ENCODE measurements around the gene GSTP1.

GRCh38 chr11:67584881-67585873 lies 1.6 kb downstream of the GSTP1 start:
- TF ChIP-seq CTCF (conservative IDR thresholded peaks at IDR 0.05 in 1 of 2, IDR thresholded peaks at IDR 0.05 in 1 of 2; ENCODE audit: low read depth in 1 of 2, low read length in 2 of 2) (no peak), EZH2 (IDR thresholded peaks at IDR 0.05; ENCODE audit: low read length, missing control alignments) (no peak)
